Spleen (tissue), 11 donors: Measurements from ENCODE around the gene TMEM139. TPM values are rescaled to one million over a fixed set of nuclear protein-coding genes. Genes with fewer than 3 reads are reported as not detected.

ENCODE experiments used
- DNase-seq: peaks from one replicate; pipeline ENCODE4 v3.0.0-alpha.2; 2020
- H3K27ac ChIP-seq, 8 donors: fragments of 200-600 bp; sonication (generic) in 7 of 8; 1 replicate in 4 of 8; 2 replicates in 4 of 8; pipeline versions ENCODE4 v1.5.0 to v1.8.0; 2016 to 2021; ENCODE audit warnings: inconsistent platforms in 4 of 8, mild to moderate bottlenecking in 4 of 8, moderate library complexity in 1 of 8
- H3K27me3 ChIP-seq, 7 donors: fragments of 200-600 bp; sonication (generic) in 6 of 7; replicated peaks in 1 of 7; 1 replicate in 4 of 7; 2 replicates in 3 of 7; pipeline versions ENCODE4 v1.5.0 to v1.8.0; 2016 to 2021; ENCODE audit warnings: inconsistent platforms in 3 of 7, mild to moderate bottlenecking in 1 of 7
- H3K36me3 ChIP-seq, 6 donors: fragments of 200-600 bp; sonication (generic) in 5 of 6; 1 replicate in 4 of 6; 2 replicates in 2 of 6; pipeline versions ENCODE4 v1.5.0 to v1.8.0; 2016 to 2021; ENCODE audit warnings: inconsistent platforms in 2 of 6
- H3K4me1 ChIP-seq, 6 donors: fragments of 200-600 bp; sonication (generic) in 5 of 6; 1 replicate in 3 of 6; 2 replicates in 3 of 6; pipeline versions ENCODE4 v1.5.0 to v1.8.0; 2016 to 2021; ENCODE audit warnings: inconsistent platforms in 3 of 6
- H3K4me3 ChIP-seq, 8 donors: fragments of 200-600 bp; sonication (generic) in 7 of 8; 1 replicate in 4 of 8; 2 replicates in 4 of 8; pipeline versions ENCODE4 v1.5.0 to v1.8.0; 2016 to 2021; ENCODE audit warnings: inconsistent platforms in 4 of 8, mild to moderate bottlenecking in 4 of 8, moderate library complexity in 2 of 8
- H3K9me3 ChIP-seq, 8 donors: fragments of 200-600 bp; sonication (generic) in 7 of 8; 1 replicate in 4 of 8; 2 replicates in 4 of 8; pipeline versions ENCODE4 v1.5.0 to v1.8.0; 2016 to 2021; ENCODE audit warnings: inconsistent platforms in 4 of 8
- CTCF ChIP-seq, 11 experiments: fragments of 200-600 bp in 7 of 11; fragments of 450-650 bp in 4 of 11; sonication (generic) in 4 of 11; IDR thresholded peaks in 8 of 11; conservative IDR thresholded peaks in 3 of 11; 1 replicate in 7 of 11; 2 replicates in 4 of 11; pipeline versions ENCODE4 v1.4.0 to v1.8.0; 2016 to 2021; ENCODE audit warnings: antibody characterized with exemption in 11 of 11, inconsistent platforms in 4 of 11, mild to moderate bottlenecking in 1 of 11
- POLR2A ChIP-seq, 3 donors: fragments of 450-650 bp; IDR thresholded peaks; one replicate each; pipeline ENCODE4 v1.5.1; 2017; ENCODE audit warnings: antibody characterized with exemption in 3 of 3, mild to moderate bottlenecking in 1 of 3
- POLR2AphosphoS5 ChIP-seq, 3 donors: sonication (generic); formaldehyde crosslinking; IDR thresholded peaks; one replicate each; pipeline ENCODE4 v1.5.1; 2017; ENCODE audit warnings: antibody characterized with exemption in 3 of 3
- WGBS, 5 donors: extraction: QIAGEN DNeasy Blood & Tissue Kit in 3 of 5; methylation state at CpG; one replicate each; pipeline versions ENCODE4 v1.1.5 to v1.1.7; 2013 to 2018; 5-methylcytosine and 5-hydroxymethylcytosine counted together
- intact Hi-C: fragments of 100-400 bp; cut with DNase I; formaldehyde crosslinking; loops from one replicate; pipeline ENCODE4 v1.15.0; 2023; ENCODE audit warnings: low total_unique reads
- polyA plus RNA-seq, 3 donors: library from polyadenylated mRNA; stranded (reverse); fragments of 200-250 nt; gene quantifications; one replicate each; pipeline ENCODE4 v1.2.1, GENCODE V29; 2013
- total RNA-seq, 7 donors: library from RNA; depleted of rRNA in 3 of 7; stranded (reverse); fragments of >200 nt in 3 of 7; fragmentation: NEBNext Ultra II Directional in 4 of 7; extraction: Animal tissue kit (Norgen Biotek cat#: 25700) in 4 of 7; gene quantifications; one replicate each; pipeline versions ENCODE4 v1.1.0 to v1.2.1, GENCODE V29; 2016 to 2021
- donor health status: healthy with polysubstance abuse.
- donor health status: DM: no; HTN: no; CAD: no; lungs with moderate emphysema.
- donor health status: DM: no; HTN: no; CAD: no.
- donor health status: Bipolar disorder and iron deficiency.
- donor health status: healthy.
- donor health status: DM: no; HTN: no; CAD: no.
- donor health status: DM: yes; HTN: yes; CAD: no.

TMEM139 gene
- total and polyA plus RNA-seq, 10 donors = 0.52 to 2.3 (median 1.1) TPM

DNA sequence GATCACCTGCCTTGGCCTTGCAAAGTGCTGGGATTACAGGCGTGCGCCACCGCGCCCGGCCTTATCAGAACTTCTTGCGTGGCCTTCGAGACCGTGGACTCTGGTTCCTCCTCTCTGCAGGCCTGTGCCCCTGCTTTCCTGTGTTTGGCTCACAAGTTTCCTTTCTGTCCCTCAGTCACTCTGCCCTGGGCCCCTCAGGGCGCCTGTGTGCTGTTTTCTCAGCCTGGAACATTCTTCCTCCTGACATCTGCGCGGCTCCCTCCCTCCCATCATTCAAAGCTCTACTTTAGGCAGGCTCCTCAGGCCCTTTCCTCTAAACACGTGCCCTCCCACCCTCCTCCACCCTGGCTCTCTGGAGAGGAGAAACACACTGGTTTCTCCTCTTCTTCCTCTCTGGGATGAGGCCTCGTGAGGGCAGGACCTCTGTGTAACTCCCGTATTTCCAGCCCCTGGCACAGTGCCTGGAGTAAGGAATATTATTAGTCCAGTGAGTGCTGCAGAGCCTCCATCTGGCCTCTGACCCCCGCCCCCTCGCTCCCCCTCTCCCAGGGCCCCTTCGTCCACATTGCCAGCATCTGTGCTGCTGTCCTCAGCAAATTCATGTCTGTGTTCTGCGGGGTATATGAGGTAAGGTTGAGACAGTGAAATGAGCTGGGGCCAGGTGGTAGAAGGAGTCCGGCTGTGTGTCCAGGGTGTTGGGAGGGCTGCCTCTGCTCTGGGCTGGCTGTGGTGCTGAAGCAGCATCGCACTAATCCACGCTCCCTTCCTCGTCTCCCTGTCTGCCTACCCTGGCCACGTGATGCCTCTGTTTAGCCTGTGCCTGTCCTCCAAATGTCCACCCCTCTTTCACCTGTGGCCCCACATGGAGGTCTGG lies 38.2 kb downstream of the TMEM139 start:
- no peaks in the 10 kb centered on the region for H3K27me3 ChIP-seq
- H3K9me3 ChIP-seq = no peaks in the 10 kb centered on the region
- DNase-seq = no peak
- 56 to 75% (median 65%) methylated on average over 23 of the region's 23 CpGs for WGBS, 5 donors
- TF ChIP-seq CTCF (IDR thresholded peaks at IDR 0.05 in 8 of 11, conservative IDR thresholded peaks at IDR 0.05 in 3 of 11) = no peak
- TF ChIP-seq POLR2AphosphoS5 (IDR thresholded peaks at IDR 0.05) = peak in 1 of 3 donors; percentile 38
- H3K4me1 ChIP-seq = peaks cover 0 to 37% (median 10%) of the 10 kb centered on the region in 6 donors
- no peak overlapping the region for H3K4me3 ChIP-seq
- intact Hi-C loops = no loop called here
- peak overlapping the region in 4 of 8 donors; percentile 4 to 33 (median 14) for H3K27ac ChIP-seq
- no peaks in the 10 kb centered on the region for H3K36me3 ChIP-seq

DNA sequence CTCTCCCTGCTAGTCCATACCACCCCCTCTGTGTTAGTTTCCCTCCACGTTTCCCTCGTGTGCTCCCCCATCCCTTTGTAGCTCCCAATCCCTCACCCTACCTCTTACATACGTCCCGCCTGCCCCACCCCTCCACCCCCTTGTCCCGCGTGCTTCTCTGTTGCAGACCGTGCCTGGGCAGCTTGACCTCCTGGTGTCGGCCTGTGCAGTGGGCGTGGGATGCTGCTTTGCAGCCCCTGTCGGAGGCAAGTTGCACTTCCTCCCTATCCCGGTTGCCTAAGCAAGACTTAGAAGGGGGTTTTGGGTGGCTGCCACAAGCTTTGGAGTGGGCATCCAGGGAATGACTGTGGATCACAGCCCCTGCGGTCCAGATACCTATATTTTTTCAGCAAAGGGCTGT lies 38.9 kb downstream of the TMEM139 start:
- no peaks in the 10 kb centered on the region for H3K27me3 ChIP-seq
- H3K36me3 ChIP-seq = no peaks in the 10 kb centered on the region
- intact Hi-C loops = no loop called here
- H3K4me3 ChIP-seq = no peak overlapping the region
- TF ChIP-seq POLR2A (IDR thresholded peaks at IDR 0.05) (no peak), POLR2AphosphoS5 (IDR thresholded peaks at IDR 0.05) (no peak), CTCF (IDR thresholded peaks at IDR 0.05 in 8 of 11, conservative IDR thresholded peaks at IDR 0.05 in 3 of 11) (no peak)
- WGBS, 5 donors = 56 to 74% (median 61%) methylated on average over 12 of the region's 12 CpGs
- DNase-seq = no peak
- H3K27ac ChIP-seq = peak overlapping the region in 3 of 8 donors; percentile 4 to 33 (median 21)
- H3K4me1 ChIP-seq = peaks cover 0 to 40% (median 10%) of the 10 kb centered on the region in 6 donors
- H3K9me3 ChIP-seq = no peaks in the 10 kb centered on the region

DNA sequence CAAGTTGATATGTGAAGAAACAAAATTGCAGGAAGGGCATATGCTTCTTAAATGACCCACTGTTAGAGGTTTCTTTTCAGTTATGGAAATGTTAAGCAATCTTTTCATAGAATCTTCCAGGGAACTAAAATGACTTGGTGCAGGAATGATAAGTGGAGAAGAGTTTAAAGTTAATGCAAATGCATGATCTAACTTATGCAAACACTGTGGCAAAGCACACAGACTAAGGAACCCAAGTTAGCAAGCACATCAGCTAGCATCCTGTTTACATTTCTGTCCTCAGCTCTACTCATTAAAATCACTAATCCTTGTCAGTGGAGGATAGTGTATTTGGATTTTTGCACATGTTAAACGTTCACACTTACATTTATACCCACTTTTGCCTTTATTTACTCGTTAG lies 40.5 kb downstream of the TMEM139 start:
- Histone ChIP-seq H3K9me3 (no peaks in the 10 kb centered on the region), H3K27me3 (no peaks in the 10 kb centered on the region), H3K4me3 (no peak overlapping the region), H3K4me1 (peaks cover 0 to 40% (median 10%) of the 10 kb centered on the region in 6 donors), H3K27ac (peak overlapping the region in 2 of 8 donors; percentile 25 to 48), H3K36me3 (no peaks in the 10 kb centered on the region)
- WGBS, 5 donors = 55 to 74% (median 58%) methylated on average over 2 of the region's 2 CpGs
- intact Hi-C loops = no loop called here
- no peak for DNase-seq
- TF ChIP-seq POLR2A (IDR thresholded peaks at IDR 0.05) (no peak), CTCF (IDR thresholded peaks at IDR 0.05 in 8 of 11, conservative IDR thresholded peaks at IDR 0.05 in 3 of 11) (no peak), POLR2AphosphoS5 (IDR thresholded peaks at IDR 0.05) (no peak)

DNA sequence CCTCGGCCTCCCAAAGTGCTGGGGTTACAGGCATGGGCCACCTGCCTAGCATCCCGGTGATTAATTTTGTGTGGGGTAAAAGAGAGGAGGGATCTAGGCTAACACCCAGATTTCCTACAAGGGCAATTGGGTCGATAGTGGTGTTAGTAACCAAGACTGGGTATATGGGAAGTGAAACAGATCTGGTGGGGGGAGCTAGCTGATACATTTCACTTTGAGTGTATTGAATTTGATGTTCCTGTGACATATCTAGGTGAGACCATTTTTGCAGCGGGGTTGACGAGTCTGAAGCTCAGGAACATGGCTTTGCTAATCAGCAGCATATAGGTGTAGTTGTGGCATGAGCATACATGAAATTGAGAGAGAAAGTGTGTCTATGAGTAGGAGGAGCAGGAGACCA lies 43.1 kb downstream of the TMEM139 start:
- no peak for DNase-seq

More for the DNA sequence above, 43.1 kb downstream of the TMEM139 start:
- TF ChIP-seq POLR2AphosphoS5 (IDR thresholded peaks at IDR 0.05) (no peak), CTCF (IDR thresholded peaks at IDR 0.05 in 8 of 11, conservative IDR thresholded peaks at IDR 0.05 in 3 of 11) (no peak), POLR2A (IDR thresholded peaks at IDR 0.05) (no peak)
- no peaks in the 10 kb centered on the region for H3K27me3 ChIP-seq
- intact Hi-C loops = no loop called here
- H3K4me3 ChIP-seq = no peak overlapping the region
- H3K27ac ChIP-seq = peak overlapping the region in 2 of 8 donors; percentile 33 to 46
- H3K36me3 ChIP-seq = no peaks in the 10 kb centered on the region
- H3K9me3 ChIP-seq = no peaks in the 10 kb centered on the region
- WGBS, 5 donors = 74 to 87% (median 81%) methylated on average over 5 of the region's 5 CpGs
- H3K4me1 ChIP-seq = peaks cover 0 to 28% (median 5%) of the 10 kb centered on the region in 6 donors
